Osteocyte (in vitro differentiated cells): ENCODE results near the gene IL1RL2. TPM values are rescaled to one million over a fixed set of nuclear protein-coding genes. Genes with fewer than 3 reads are reported as not detected.

ENCODE experiments used
- DNase-seq: peaks from one replicate; pipeline ENCODE4 v3.0.0; 2021; ENCODE audit warnings: mixed read lengths; ENCODE audit not compliant: unreplicated experiment; ENCODE audit errors: extremely low spot score
- H3K27ac Mint-ChIP-seq: one replicate; pipeline ENCODE4 v1.8.0; 2021; ENCODE audit warnings: mild to moderate bottlenecking, mixed read lengths; ENCODE audit not compliant: unreplicated experiment
- H3K27me3 Mint-ChIP-seq: one replicate; pipeline ENCODE4 v1.8.0; 2021; ENCODE audit warnings: mixed read lengths; ENCODE audit not compliant: unreplicated experiment
- H3K36me3 Mint-ChIP-seq: one replicate; pipeline ENCODE4 v1.8.0; 2021; ENCODE audit warnings: mixed read lengths; ENCODE audit not compliant: unreplicated experiment
- H3K4me1 Mint-ChIP-seq: one replicate; pipeline ENCODE4 v1.8.0; 2021; ENCODE audit warnings: mixed read lengths; ENCODE audit not compliant: unreplicated experiment
- H3K4me3 Mint-ChIP-seq: one replicate; pipeline ENCODE4 v1.8.0; 2021; ENCODE audit warnings: mild to moderate bottlenecking, moderate library complexity, mixed read lengths; ENCODE audit not compliant: unreplicated experiment
- H3K9me3 Mint-ChIP-seq: one replicate; pipeline ENCODE4 v1.8.0; 2021; ENCODE audit warnings: mixed read lengths; ENCODE audit not compliant: unreplicated experiment
- total RNA-seq: library from RNA; stranded (reverse); gene quantifications from 2 replicates; pipeline ENCODE4 v1.2.1, GENCODE V29; 2021
- TF ChIP-seq, protein P1 (sequence below): fragments of 200-600 bp; sonication (generic); IDR thresholded peaks from 2 replicates; pipeline ENCODE4 v1.5.0; 2021; ENCODE audit warnings: antibody characterized with exemption, mild to moderate bottlenecking, moderate library complexity

IL1RL2 gene
- total RNA-seq, 1 donor from 2014 or later = 0.21 TPM

DNA sequence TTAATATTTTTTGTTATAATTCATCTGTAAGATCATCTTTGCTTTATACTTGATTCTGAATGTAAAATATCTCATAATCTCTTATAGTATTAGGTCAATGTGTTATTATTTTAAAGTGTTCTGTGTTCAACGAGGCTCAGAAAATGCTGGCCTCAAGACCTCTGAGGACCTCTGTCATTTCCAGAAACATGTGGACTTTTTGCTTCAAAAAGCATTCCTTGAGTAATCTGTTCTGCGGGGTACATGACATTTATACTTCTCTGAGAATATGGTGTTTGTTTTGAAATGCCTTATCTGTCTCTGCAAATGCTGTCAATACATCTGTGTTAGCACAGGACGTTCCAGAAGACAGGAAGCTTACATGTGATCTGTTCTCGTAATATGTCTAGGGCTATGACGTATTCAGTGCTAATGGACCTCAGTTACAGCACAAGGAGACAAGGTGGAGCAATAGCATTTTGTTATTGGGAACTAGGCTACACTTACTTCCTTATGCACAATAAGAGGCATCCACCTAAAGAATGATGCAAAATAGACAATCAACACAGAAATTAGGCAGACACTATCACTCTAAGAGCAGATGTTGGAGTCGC is 86.9 kb downstream of the IL1RL2 start:
- Mint-ChIP-seq H3K9me3 (no peaks in the 10 kb centered on the region), H3K27ac (no peak overlapping the region), H3K27me3 (peaks cover 51% of the 10 kb centered on the region), H3K4me3 (no peak overlapping the region), H3K36me3 (no peaks in the 10 kb centered on the region), H3K4me1 (no peaks in the 10 kb centered on the region)
- TF ChIP-seq, protein P1, sequence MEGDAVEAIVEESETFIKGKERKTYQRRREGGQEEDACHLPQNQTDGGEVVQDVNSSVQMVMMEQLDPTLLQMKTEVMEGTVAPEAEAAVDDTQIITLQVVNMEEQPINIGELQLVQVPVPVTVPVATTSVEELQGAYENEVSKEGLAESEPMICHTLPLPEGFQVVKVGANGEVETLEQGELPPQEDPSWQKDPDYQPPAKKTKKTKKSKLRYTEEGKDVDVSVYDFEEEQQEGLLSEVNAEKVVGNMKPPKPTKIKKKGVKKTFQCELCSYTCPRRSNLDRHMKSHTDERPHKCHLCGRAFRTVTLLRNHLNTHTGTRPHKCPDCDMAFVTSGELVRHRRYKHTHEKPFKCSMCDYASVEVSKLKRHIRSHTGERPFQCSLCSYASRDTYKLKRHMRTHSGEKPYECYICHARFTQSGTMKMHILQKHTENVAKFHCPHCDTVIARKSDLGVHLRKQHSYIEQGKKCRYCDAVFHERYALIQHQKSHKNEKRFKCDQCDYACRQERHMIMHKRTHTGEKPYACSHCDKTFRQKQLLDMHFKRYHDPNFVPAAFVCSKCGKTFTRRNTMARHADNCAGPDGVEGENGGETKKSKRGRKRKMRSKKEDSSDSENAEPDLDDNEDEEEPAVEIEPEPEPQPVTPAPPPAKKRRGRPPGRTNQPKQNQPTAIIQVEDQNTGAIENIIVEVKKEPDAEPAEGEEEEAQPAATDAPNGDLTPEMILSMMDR = no peak
- DNase-seq = no peak

DNA sequence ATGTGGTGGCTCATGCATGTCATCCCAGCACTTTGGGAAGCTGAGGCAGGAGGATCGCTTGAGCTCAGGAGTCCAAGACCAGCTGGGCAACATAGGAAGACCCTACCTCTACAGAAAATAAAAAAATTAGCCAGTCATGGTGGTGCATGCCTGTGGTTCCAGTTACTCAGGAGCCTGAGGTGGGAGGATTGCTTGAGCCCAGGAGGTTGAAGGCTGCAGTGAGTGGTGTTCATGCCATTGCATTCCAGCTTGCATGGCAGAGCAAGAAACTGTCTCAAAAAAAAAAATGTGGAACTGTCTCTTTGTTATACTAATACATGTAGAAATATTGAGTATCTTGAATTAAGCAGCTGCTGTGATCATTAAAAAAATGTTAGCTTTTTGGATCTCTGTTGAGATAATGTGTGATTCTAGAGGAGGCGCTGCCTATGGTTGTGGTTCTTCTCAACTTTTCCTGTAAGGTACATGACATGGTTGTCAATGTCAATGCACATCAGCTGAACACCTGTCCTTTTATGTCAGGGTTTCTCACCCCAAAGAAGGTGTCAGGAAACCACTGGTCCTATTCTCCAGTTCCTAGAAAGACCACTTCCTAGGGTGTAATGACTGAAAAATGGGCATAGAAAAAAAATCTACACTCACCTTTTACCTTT is 89.9 kb downstream of the IL1RL2 start:
- Mint-ChIP-seq H3K36me3 (no peaks in the 10 kb centered on the region), H3K4me3 (no peak overlapping the region), H3K27ac (no peak overlapping the region), H3K27me3 (peaks cover 44% of the 10 kb centered on the region), H3K4me1 (no peaks in the 10 kb centered on the region), H3K9me3 (no peaks in the 10 kb centered on the region)
- TF ChIP-seq, protein P1 = no peak
- no peak for DNase-seq

DNA sequence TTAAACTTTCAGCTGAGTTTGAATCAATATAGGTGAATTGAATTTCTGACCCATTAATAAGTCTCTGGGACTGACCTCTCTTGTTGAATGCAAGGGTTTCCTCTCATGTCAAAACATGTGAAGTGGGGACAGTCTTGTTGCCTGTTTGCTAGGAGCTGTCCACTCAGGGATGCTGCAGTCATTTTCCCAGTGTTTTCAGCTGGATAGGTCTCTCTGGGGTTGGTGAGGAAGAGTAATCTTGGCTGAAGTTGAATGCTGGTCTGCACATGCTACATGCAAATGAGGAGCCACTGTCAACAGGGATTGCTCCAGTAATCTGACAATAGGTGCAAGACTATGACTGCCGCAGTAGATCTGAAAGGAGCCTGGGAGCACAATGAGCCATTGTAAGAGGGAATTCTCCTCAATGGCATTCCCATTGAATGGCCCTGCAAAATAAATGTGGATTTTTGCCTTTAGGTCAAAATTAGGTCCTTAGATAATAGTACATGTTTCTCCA is 90.4 kb downstream of the IL1RL2 start:
- TF ChIP-seq, protein P1 = no peak
- H3K27ac Mint-ChIP-seq = no peak overlapping the region
- no peak overlapping the region for H3K4me3 Mint-ChIP-seq
- no peak for DNase-seq
- H3K27me3 Mint-ChIP-seq = peaks cover 41% of the 10 kb centered on the region
- no peaks in the 10 kb centered on the region for H3K36me3 Mint-ChIP-seq
- H3K9me3 Mint-ChIP-seq = no peaks in the 10 kb centered on the region
- H3K4me1 Mint-ChIP-seq = no peaks in the 10 kb centered on the region

DNA sequence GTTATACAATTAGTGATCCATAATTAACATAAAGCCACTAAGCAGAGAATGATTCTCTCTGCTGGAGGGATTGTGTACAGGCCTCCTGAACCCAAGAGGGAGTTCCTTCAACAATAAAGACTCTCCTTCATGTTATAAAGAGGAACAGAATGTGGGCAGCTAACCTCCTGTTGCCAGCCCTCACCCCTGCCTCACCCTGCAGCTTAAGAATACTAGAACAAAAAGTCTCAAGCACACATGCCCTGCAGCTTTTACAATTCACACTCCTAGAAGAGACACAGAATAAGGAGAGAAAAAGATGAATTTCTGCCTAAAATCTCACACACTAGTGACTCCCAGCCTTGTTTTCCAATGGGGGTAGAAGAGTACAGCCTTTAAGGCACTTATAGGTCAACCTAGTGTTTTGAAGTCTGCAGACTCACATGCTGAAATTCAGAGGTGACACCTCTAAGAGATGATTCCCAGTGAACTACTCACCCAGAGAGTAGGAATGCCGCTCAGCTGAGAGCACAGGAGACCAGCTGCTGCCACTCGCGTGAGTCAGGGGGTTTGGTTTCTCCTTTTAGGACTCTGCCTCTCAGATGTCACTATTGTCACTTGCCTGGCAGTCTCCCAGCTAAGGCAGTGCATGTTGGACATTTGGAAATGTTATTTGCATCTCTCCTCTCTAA is 92.0 kb downstream of the IL1RL2 start:
- H3K4me3 Mint-ChIP-seq = no peak overlapping the region
- TF ChIP-seq, protein P1 = no peak
- no peaks in the 10 kb centered on the region for H3K36me3 Mint-ChIP-seq
- no peaks in the 10 kb centered on the region for H3K4me1 Mint-ChIP-seq
- H3K27me3 Mint-ChIP-seq = peaks cover 34% of the 10 kb centered on the region
- no peak for DNase-seq
- no peaks in the 10 kb centered on the region for H3K9me3 Mint-ChIP-seq
- no peak overlapping the region for H3K27ac Mint-ChIP-seq

DNA sequence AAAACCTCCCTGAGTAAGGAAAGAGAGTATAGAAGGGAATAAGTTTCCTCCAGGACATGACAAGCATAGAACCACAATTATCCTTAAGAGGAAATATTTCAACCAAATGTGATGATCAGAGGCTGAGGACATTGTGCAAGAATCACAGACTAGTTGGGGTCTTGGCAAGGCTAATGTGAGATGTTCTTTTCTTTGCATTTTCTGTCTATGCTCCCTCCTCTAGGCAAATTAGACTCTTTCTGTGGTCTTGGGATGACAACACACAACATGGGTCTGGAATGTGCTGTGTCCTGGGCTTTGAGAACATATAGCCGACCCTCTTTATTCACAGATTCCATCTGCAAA is 92.5 kb downstream of the IL1RL2 start:
- H3K4me3 Mint-ChIP-seq = no peak overlapping the region
- no peak for DNase-seq
- no peak overlapping the region for H3K27ac Mint-ChIP-seq
- no peaks in the 10 kb centered on the region for H3K36me3 Mint-ChIP-seq
- H3K9me3 Mint-ChIP-seq = no peaks in the 10 kb centered on the region
- TF ChIP-seq, protein P1 = no peak
- H3K4me1 Mint-ChIP-seq = no peaks in the 10 kb centered on the region
- H3K27me3 Mint-ChIP-seq = peaks cover 34% of the 10 kb centered on the region
